Retinal pigment epithelial cell (primary cell): ENCODE measurements around the gene FGG.

Experiments used
- DNase-seq: peaks from one replicate; pipeline ENCODE4 v3.0.0-alpha.2; 2010; ENCODE audit warnings: low read depth
- H3K4me3 ChIP-seq: 2 replicates; pipeline ENCODE4 v1.5.1; 2011; ENCODE audit warnings: mild to moderate bottlenecking, low read length, control low read depth, moderate library complexity
- TF ChIP-seq, protein P1 (sequence below): conservative IDR thresholded peaks from 2 replicates; pipeline ENCODE4 v1.5.1; 2011; ENCODE audit warnings: low read depth, low read length, control low read depth, inconsistent platforms

Gene FGG

DNA sequence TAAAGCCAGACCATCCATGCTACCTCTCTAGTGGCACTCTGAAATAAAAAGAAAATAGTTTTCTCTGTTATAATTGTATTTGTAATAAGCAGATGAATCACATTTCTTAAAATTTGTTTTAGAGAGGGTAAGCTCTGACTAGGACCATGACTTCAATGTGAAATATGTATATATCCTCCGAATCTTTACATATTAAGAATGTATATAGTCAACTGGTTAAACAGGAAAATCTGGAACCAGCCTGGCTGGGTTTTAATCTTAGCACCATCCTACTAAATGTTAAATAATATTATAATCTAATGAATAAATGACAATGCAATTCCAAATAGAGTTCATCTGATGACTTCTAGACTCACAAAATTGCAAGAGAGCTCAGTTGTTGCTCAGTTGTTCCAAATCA is 48.1 kb downstream of the FGG start:
- DNase-seq = no peak
- no peak overlapping the region for H3K4me3 ChIP-seq
- TF ChIP-seq, protein P1, sequence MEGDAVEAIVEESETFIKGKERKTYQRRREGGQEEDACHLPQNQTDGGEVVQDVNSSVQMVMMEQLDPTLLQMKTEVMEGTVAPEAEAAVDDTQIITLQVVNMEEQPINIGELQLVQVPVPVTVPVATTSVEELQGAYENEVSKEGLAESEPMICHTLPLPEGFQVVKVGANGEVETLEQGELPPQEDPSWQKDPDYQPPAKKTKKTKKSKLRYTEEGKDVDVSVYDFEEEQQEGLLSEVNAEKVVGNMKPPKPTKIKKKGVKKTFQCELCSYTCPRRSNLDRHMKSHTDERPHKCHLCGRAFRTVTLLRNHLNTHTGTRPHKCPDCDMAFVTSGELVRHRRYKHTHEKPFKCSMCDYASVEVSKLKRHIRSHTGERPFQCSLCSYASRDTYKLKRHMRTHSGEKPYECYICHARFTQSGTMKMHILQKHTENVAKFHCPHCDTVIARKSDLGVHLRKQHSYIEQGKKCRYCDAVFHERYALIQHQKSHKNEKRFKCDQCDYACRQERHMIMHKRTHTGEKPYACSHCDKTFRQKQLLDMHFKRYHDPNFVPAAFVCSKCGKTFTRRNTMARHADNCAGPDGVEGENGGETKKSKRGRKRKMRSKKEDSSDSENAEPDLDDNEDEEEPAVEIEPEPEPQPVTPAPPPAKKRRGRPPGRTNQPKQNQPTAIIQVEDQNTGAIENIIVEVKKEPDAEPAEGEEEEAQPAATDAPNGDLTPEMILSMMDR = no peak

DNA sequence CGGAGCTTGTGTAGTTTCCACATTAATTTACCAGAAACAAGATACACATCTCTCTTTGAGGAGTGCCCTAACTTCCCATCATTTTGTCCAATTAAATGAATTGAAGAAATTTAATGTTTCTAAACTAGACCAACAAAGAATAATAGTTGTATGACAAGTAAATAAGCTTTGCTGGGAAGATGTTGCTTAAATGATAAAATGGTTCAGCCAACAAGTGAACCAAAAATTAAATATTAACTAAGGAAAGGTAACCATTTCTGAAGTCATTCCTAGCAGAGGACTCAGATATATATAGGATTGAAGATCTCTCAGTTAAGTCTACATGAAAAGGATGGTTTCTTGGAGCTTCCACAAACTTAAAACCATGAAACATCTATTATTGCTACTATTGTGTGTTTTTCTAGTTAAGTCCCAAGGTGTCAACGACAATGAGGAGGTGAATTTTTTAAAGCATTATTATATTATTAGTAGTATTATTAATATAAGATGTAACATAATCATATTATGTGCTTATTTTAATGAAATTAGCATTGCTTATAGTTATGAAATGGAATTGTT is 49.7 kb downstream of the FGG start, which contains the start of gene FGB:
FGB (plus strand) TSS at position 315 of the 558 bp plus-strand sequence; CDS start at position 323, 8 bp downstream.
- TF ChIP-seq, protein P1 = no peak
- no peak within 1 kb of the TSS for H3K4me3 ChIP-seq
- DNase-seq = no peak

DNA sequence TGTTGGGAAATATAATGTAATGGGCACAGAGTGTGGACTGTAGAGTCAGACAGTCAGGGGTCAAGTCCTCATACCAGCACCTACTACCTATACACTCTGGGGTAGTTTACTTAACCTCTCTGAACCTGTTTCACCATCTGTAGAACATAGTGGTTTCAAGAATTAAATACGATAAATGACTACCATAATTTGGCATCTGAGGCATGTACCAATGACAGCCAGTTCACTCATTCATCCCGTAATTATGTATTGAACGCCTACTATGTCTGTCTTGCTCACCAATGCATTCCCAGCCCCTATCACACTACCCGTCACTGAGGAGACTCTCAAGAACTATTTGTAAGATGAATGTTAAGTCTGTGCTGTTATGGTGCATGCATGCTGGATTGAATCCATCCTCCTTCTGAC is 51.6 kb downstream of the FGG start:
- no peak overlapping the region for H3K4me3 ChIP-seq
- TF ChIP-seq, protein P1 = no peak
- peak; percentile 49 for DNase-seq

DNA sequence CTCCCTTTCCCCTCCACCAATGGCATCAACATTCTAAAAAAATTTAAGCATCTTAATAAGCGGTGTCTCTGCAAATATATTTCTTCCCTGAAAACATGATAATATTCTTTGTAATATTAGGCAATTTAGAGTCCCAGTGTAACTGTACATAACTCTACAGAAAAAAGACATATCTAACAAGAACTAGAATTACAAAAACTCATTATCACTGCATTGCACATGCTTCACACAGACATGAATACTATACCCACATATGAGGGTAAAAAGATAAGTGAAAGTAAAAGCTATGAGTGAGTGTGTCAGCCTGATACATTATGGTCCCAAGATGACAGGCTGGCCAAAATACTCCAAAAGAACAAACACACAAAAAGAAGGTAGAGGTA is 52.0 kb downstream of the FGG start:
- H3K4me3 ChIP-seq = no peak overlapping the region
- no peak for DNase-seq
- TF ChIP-seq, protein P1 = no peak

DNA sequence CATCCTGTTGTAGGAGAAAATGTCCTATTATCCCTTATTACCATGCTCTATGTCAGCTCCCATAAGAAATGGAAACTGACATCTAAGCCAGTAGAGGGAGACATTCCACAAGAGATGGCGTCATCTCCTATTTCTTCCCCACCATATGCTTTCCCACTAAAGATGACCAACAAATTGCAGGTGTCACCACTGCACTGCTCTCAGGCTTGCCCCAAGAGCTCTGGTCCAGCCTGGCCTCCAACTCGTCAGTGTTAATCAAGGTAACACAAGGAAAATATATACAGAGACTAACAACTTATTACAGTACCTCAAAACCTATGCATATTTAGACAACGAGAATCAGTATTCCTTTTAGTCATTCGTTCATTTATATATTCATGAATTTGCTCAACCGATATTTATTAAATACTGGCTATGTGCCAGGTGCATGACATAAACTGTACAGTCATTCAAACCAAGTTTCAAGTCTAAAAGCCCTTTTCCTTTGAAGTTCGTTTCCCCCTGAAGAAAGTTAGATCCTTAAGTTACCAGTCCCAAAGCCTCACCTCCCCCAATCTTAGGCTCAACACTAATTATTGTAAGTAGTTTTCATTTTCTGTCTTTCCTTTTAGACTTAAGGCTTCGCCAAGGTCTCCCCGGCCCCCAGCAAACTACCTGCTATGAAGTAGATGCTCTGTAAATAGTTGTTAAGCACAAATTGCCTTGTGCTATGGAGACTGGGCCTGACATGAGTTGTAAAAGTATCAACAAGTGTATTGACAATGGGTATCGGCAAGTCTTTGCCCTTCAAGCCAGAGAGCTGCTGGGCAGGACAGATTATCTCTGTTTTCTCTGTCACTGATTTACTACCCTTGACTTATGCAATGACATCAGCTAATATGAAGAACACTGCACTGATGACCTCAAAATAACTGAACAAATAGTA is 52.7 kb downstream of the FGG start:
- H3K4me3 ChIP-seq = no peak overlapping the region
- DNase-seq = no peak
- TF ChIP-seq, protein P1 = peak; percentile 69

DNA sequence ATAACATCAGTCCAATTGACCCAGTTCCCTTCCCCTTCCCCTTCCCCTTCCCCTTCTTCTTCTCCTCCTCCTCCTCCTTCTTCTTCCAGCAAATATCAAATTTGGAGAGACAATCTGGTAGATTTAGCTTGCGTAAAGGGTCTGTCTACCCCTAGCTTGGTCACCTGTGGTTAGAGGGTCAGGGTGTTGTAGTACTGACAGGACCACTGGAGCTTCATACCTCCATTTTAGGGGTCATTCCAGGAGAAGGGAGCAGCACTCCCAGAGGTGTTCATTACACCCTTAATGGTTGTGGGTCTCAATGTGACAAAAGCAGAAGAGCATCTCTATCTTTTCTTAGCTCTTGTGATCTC is 53.3 kb downstream of the FGG start:
- TF ChIP-seq, protein P1 = no peak
- H3K4me3 ChIP-seq = no peak overlapping the region
- DNase-seq = no peak
